ENCODE measurements around the gene VTI1B.
"Not testable (repeated sequence)": the region's sequence is repeated elsewhere in the genome, so short reads cannot be mapped to it uniquely, and the experiment has no call there.

VTI1B gene

GRCh38 chr14:67626131-67626530 lies 48.3 kb downstream of the VTI1B start:
- DNase-seq (ENCODE audit: low spot score) = not testable (repeated sequence)

- DNase-seq (ENCODE audit: low spot score) = peak; percentile 47
These were observed 51.3 kb downstream of the VTI1B start for GRCh38 chr14:67623114-67623513.

- DNase-seq (ENCODE audit: low spot score) = peak; percentile 78
These were observed 51.8 kb downstream of the VTI1B start for GRCh38 chr14:67622675-67623074.

GRCh38 chr14:67620217-67620785 lies 54.1 kb downstream of the VTI1B start:
- peak; percentile 16 for DNase-seq (ENCODE audit: low spot score)

- DNase-seq (ENCODE audit: low spot score) = peak; percentile 94
These were observed 54.8 kb downstream of the VTI1B start, which contains the start of gene ARG2 for GRCh38 chr14:67619446-67620216. ARG2 (plus strand) TSS chr14:67619920; CDS start chr14:67619978, 58 bp downstream.

GRCh38 chr14:67618617-67619063 lies 55.8 kb downstream of the VTI1B start:
- DNase-seq (ENCODE audit: low spot score) = peak; percentile 83

- no peak for DNase-seq (ENCODE audit: low spot score)
These were observed 63.9 kb downstream of the VTI1B start for GRCh38 chr14:67610491-67610890.

GRCh38 chr14:67609642-67610310 lies 64.7 kb downstream of the VTI1B start:
- no peak for DNase-seq (ENCODE audit: low spot score)

- DNase-seq (ENCODE audit: low spot score) = no peak
These were observed 66.8 kb downstream of the VTI1B start for GRCh38 chr14:67607646-67608045.

- no peak for DNase-seq (ENCODE audit: low spot score)
These were observed 71.4 kb downstream of the VTI1B start for GRCh38 chr14:67602995-67603545.

- no peak for DNase-seq (ENCODE audit: low spot score)
These were observed 72.4 kb downstream of the VTI1B start for GRCh38 chr14:67602076-67602475.

GRCh38 chr14:67600562-67600974 lies 73.9 kb downstream of the VTI1B start:
- not testable (repeated sequence) for DNase-seq (ENCODE audit: low spot score)

GRCh38 chr14:67599698-67600561 lies 74.5 kb downstream of the VTI1B start, which contains the start of gene PIGH:
PIGH (minus strand) TSS chr14:67600268; CDS start chr14:67600203, 65 bp downstream.
- peak; percentile 97 for DNase-seq (ENCODE audit: low spot score)

All from GM03348 (cell line).